ENCODE data around the gene ADARB2. TPM values are rescaled to one million over a fixed set of nuclear protein-coding genes. Genes with fewer than 3 reads are reported as not detected.

ADARB2 gene
- total and polyA plus RNA-seq, 4 donors, result 0.55 to 0.70 (median 0.59) TPM; not detected in 1

GRCh38 chr10:1678084-1678483, 59.2 kb downstream of the ADARB2 start:
- 56% methylated on average over 15 of the region's 15 CpGs for WGBS
- H3K4me1 ChIP-seq (ENCODE audit: control insufficient read depth in 4 of 4, insufficient read depth in 4 of 4, low read length in 3 of 4), result no peaks in the 10 kb centered on the region
- H3K9me3 ChIP-seq (ENCODE audit: control insufficient read depth in 4 of 4, low read length in 3 of 4), result peaks cover 0 to 3% (median 0%) of the 10 kb centered on the region in 4 donors
- H3K4me3 ChIP-seq (ENCODE audit: low read depth in 1 of 3, low read length in 3 of 3), result no peak overlapping the region
- H3K36me3 ChIP-seq (ENCODE audit: control insufficient read depth in 4 of 4, insufficient read depth in 3 of 4, low read depth in 1 of 4, low read length in 3 of 4), result no peaks in the 10 kb centered on the region
- TF ChIP-seq RXRA (IDR thresholded peaks at IDR 0.05) (peak; percentile 75 to 84), ZBTB33 (IDR thresholded peaks at IDR 0.05) (no peak)
- no peak overlapping the region for H3K27ac ChIP-seq (ENCODE audit: low read depth in 1 of 2, low read length in 2 of 2)
- H3K9ac ChIP-seq (ENCODE audit: low read depth in 1 of 2, low read length in 2 of 2), result no peak overlapping the region
- DNase-seq (ENCODE audit: low spot score), result no peak
- no peaks in the 10 kb centered on the region for H3K27me3 ChIP-seq (ENCODE audit: control insufficient read depth in 4 of 4, insufficient read depth in 4 of 4, low read length in 3 of 4)

- DNase-seq (ENCODE audit: low spot score), result no peak
- Histone ChIP-seq H3K36me3 (ENCODE audit: control insufficient read depth in 4 of 4, insufficient read depth in 3 of 4, low read depth in 1 of 4, low read length in 3 of 4) (no peaks in the 10 kb centered on the region), H3K27ac (ENCODE audit: low read depth in 1 of 2, low read length in 2 of 2) (no peak overlapping the region), H3K9me3 (ENCODE audit: control insufficient read depth in 4 of 4, low read length in 3 of 4) (no peaks in the 10 kb centered on the region), H3K4me1 (ENCODE audit: control insufficient read depth in 4 of 4, insufficient read depth in 4 of 4, low read length in 3 of 4) (no peaks in the 10 kb centered on the region), H3K27me3 (ENCODE audit: control insufficient read depth in 4 of 4, insufficient read depth in 4 of 4, low read length in 3 of 4) (no peaks in the 10 kb centered on the region), H3K9ac (ENCODE audit: low read depth in 1 of 2, low read length in 2 of 2) (no peak overlapping the region), H3K4me3 (ENCODE audit: low read depth in 1 of 3, low read length in 3 of 3) (no peak overlapping the region)
- TF ChIP-seq, protein P1, sequence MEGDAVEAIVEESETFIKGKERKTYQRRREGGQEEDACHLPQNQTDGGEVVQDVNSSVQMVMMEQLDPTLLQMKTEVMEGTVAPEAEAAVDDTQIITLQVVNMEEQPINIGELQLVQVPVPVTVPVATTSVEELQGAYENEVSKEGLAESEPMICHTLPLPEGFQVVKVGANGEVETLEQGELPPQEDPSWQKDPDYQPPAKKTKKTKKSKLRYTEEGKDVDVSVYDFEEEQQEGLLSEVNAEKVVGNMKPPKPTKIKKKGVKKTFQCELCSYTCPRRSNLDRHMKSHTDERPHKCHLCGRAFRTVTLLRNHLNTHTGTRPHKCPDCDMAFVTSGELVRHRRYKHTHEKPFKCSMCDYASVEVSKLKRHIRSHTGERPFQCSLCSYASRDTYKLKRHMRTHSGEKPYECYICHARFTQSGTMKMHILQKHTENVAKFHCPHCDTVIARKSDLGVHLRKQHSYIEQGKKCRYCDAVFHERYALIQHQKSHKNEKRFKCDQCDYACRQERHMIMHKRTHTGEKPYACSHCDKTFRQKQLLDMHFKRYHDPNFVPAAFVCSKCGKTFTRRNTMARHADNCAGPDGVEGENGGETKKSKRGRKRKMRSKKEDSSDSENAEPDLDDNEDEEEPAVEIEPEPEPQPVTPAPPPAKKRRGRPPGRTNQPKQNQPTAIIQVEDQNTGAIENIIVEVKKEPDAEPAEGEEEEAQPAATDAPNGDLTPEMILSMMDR (IDR thresholded peaks at IDR 0.05; ENCODE audit: low read depth, low read length, missing input control), result no peak
- TF ChIP-seq ZBTB33 (IDR thresholded peaks at IDR 0.05) (no peak), MAX (IDR thresholded peaks at IDR 0.05) (no peak), EGR1 (IDR thresholded peaks at IDR 0.05; ENCODE audit: low read depth in 2 of 2) (no peak), HNF4G (IDR thresholded peaks at IDR 0.05) (no peak), JUND (IDR thresholded peaks at IDR 0.05) (no peak), TAF1 (conservative IDR thresholded peaks at IDR 0.05) (no peak), HNF4A (conservative IDR thresholded peaks at IDR 0.05) (no peak), ATF3 (IDR thresholded peaks at IDR 0.05) (no peak), RAD21 (IDR thresholded peaks at IDR 0.05) (no peak), NR2F2 (IDR thresholded peaks at IDR 0.05) (no peak), RXRA (IDR thresholded peaks at IDR 0.05) (no peak), FOXA2 (IDR thresholded peaks at IDR 0.05) (no peak)
- TF ChIP-seq, protein P2, sequence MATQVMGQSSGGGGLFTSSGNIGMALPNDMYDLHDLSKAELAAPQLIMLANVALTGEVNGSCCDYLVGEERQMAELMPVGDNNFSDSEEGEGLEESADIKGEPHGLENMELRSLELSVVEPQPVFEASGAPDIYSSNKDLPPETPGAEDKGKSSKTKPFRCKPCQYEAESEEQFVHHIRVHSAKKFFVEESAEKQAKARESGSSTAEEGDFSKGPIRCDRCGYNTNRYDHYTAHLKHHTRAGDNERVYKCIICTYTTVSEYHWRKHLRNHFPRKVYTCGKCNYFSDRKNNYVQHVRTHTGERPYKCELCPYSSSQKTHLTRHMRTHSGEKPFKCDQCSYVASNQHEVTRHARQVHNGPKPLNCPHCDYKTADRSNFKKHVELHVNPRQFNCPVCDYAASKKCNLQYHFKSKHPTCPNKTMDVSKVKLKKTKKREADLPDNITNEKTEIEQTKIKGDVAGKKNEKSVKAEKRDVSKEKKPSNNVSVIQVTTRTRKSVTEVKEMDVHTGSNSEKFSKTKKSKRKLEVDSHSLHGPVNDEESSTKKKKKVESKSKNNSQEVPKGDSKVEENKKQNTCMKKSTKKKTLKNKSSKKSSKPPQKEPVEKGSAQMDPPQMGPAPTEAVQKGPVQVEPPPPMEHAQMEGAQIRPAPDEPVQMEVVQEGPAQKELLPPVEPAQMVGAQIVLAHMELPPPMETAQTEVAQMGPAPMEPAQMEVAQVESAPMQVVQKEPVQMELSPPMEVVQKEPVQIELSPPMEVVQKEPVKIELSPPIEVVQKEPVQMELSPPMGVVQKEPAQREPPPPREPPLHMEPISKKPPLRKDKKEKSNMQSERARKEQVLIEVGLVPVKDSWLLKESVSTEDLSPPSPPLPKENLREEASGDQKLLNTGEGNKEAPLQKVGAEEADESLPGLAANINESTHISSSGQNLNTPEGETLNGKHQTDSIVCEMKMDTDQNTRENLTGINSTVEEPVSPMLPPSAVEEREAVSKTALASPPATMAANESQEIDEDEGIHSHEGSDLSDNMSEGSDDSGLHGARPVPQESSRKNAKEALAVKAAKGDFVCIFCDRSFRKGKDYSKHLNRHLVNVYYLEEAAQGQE (IDR thresholded peaks at IDR 0.05), result no peak
- 72% methylated on average over 6 of the region's 6 CpGs for whole genome bisulfite sequencing
Measured at GRCh38 chr10:1677307-1677939, 59.9 kb downstream of the ADARB2 start.
